ENCODE measurements around the gene MYCBP2.

The MYCBP2 gene

DNA sequence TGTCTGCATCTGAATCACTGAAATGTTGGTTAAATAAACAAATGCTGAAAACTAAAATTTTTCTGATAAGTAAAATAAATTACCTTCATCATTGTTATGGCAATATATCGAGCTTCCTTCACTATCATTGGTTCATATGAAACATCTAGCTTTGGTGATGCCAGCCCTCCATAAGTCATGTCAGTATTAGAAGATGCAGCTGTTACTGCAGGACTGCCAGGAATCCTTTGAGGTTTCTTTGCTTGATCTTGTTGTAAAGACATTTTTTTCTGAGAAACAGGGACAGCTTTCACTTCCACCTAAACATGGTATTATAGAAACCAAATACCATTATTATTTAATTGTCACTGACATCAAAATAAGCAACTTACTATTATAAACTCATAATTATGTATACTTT is 176.2 kb downstream of the MYCBP2 start:
- Histone ChIP-seq H4K91ac (ENCODE audit: low read length) (no peak overlapping the region), H2BK120ac (ENCODE audit: low read depth, low read length) (no peak overlapping the region), H3K4me2 (ENCODE audit: low read length, poor library complexity, severe bottlenecking) (no peak overlapping the region), H3K27me3 (ENCODE audit: control insufficient read depth in 1 of 2, insufficient read depth in 1 of 2, low read length in 2 of 2) (no peaks in the 10 kb centered on the region), H3K14ac (ENCODE audit: low read length in 2 of 2) (no peak overlapping the region), H3K79me1 (replicated peaks; ENCODE audit: low read length, poor library complexity, severe bottlenecking) (peaks cover 1% of the 10 kb centered on the region), H3K27ac (ENCODE audit: low read length, poor library complexity, severe bottlenecking) (no peak overlapping the region), H3K4ac (ENCODE audit: low read depth in 1 of 2, low read length in 2 of 2) (no peak overlapping the region), H3K18ac (ENCODE audit: low read depth in 1 of 2, low read length in 2 of 2) (no peak overlapping the region), H2AFZ (ENCODE audit: low read depth, low read length) (no peak overlapping the region), H3K36me3 (ENCODE audit: control insufficient read depth in 1 of 2, insufficient read depth in 2 of 2, low read depth in 1 of 2, low read length in 2 of 2) (peaks cover 8 to 62% of the 10 kb centered on the region in 2 experiments), H3K9me3 (ENCODE audit: control insufficient read depth, low read length) (no peaks in the 10 kb centered on the region), H2BK12ac (ENCODE audit: low read length in 2 of 2) (no peak overlapping the region), H4K8ac (ENCODE audit: low read length) (no peak overlapping the region), H2BK5ac (ENCODE audit: low read depth, low read length, poor library complexity, severe bottlenecking) (no peak overlapping the region), H2BK15ac (ENCODE audit: low read depth, poor library complexity, severe bottlenecking) (no peak overlapping the region), H3K23ac (ENCODE audit: low read length in 2 of 2) (no peak overlapping the region), H3K4me3 (ENCODE audit: insufficient read depth in 1 of 2, low read depth in 1 of 2, low read length in 2 of 2) (no peak overlapping the region), H3K4me1 (ENCODE audit: control insufficient read depth, insufficient read depth, low read depth, low read length) (no peaks in the 10 kb centered on the region), H3K9ac (ENCODE audit: low read length) (no peak overlapping the region), H2AK5ac (ENCODE audit: low read length, severe bottlenecking) (no peak overlapping the region)
- no peak for DNase-seq
- no CpG with 5 or more reads among the region's 1 CpG for WGBS

- Histone ChIP-seq H3K27me3 (ENCODE audit: control insufficient read depth in 1 of 2, insufficient read depth in 1 of 2, low read length in 2 of 2) (no peaks in the 10 kb centered on the region), H2BK120ac (ENCODE audit: low read depth, low read length) (no peak overlapping the region), H2BK12ac (ENCODE audit: low read length in 2 of 2) (no peak overlapping the region), H3K14ac (ENCODE audit: low read length in 2 of 2) (no peak overlapping the region), H3K36me3 (ENCODE audit: control insufficient read depth in 1 of 2, insufficient read depth in 2 of 2, low read depth in 1 of 2, low read length in 2 of 2) (peaks cover 3 to 91% of the 10 kb centered on the region in 2 experiments), H3K23ac (ENCODE audit: low read length in 2 of 2) (no peak overlapping the region), H2BK5ac (ENCODE audit: low read depth, low read length, poor library complexity, severe bottlenecking) (no peak overlapping the region), H3K9ac (ENCODE audit: low read length) (no peak overlapping the region), H3K4me1 (ENCODE audit: control insufficient read depth, insufficient read depth, low read depth, low read length) (no peaks in the 10 kb centered on the region), H3K9me3 (ENCODE audit: control insufficient read depth, low read length) (no peaks in the 10 kb centered on the region), H4K91ac (ENCODE audit: low read length) (no peak overlapping the region), H2BK15ac (ENCODE audit: low read depth, poor library complexity, severe bottlenecking) (no peak overlapping the region), H2AK5ac (ENCODE audit: low read length, severe bottlenecking) (no peak overlapping the region), H2AFZ (ENCODE audit: low read depth, low read length) (no peak overlapping the region), H3K27ac (ENCODE audit: low read length, poor library complexity, severe bottlenecking) (no peak overlapping the region), H3K4me2 (ENCODE audit: low read length, poor library complexity, severe bottlenecking) (no peak overlapping the region), H4K8ac (ENCODE audit: low read length) (no peak overlapping the region), H3K4me3 (ENCODE audit: insufficient read depth in 1 of 2, low read depth in 1 of 2, low read length in 2 of 2) (no peak overlapping the region), H3K4ac (ENCODE audit: low read depth in 1 of 2, low read length in 2 of 2) (no peak overlapping the region), H3K18ac (ENCODE audit: low read depth in 1 of 2, low read length in 2 of 2) (no peak overlapping the region), H3K79me1 (replicated peaks; ENCODE audit: low read length, poor library complexity, severe bottlenecking) (no peaks in the 10 kb centered on the region)
- no CpG with 5 or more reads among the region's 1 CpG for WGBS
- peak; percentile 7 for DNase-seq
Measured at GRCh38 chr13:77143431-77143830, 183.5 kb downstream of the MYCBP2 start.

GRCh38 chr13:77139306-77139705 is 187.6 kb downstream of the MYCBP2 start:
- Histone ChIP-seq H3K36me3 (ENCODE audit: control insufficient read depth in 1 of 2, insufficient read depth in 2 of 2, low read depth in 1 of 2, low read length in 2 of 2) (peaks cover 3 to 85% of the 10 kb centered on the region in 2 experiments), H2AK5ac (ENCODE audit: low read length, severe bottlenecking) (no peak overlapping the region)

DNA sequence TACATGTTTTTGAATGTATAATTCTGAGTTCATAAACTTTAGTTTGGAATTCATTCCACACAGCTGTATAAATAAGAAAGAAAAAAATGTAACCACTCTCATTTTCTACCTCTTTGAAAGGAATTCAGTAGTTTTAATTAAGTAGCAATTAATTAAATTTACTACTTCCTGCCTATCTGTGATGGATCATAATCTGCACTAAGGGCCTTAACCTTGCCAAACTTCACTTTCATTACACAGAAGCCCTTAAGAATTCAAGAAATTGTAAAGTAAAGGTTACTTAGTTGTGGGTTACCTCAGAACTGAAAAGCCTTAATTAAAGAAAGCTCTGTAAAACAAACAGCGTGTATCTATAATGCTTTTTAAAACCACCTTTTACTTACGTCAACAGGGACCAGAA is 188.1 kb downstream of the MYCBP2 start:
- Histone ChIP-seq H3K9ac (ENCODE audit: low read length) (no peak overlapping the region), H3K9me3 (ENCODE audit: control insufficient read depth, low read length) (no peaks in the 10 kb centered on the region), H3K4me2 (ENCODE audit: low read length, poor library complexity, severe bottlenecking) (no peak overlapping the region), H2BK5ac (ENCODE audit: low read depth, low read length, poor library complexity, severe bottlenecking) (no peak overlapping the region), H3K4me3 (ENCODE audit: insufficient read depth in 1 of 2, low read depth in 1 of 2, low read length in 2 of 2) (no peak overlapping the region), H3K79me1 (replicated peaks; ENCODE audit: low read length, poor library complexity, severe bottlenecking) (no peaks in the 10 kb centered on the region), H2AFZ (ENCODE audit: low read depth, low read length) (no peak overlapping the region), H3K27me3 (ENCODE audit: control insufficient read depth in 1 of 2, insufficient read depth in 1 of 2, low read length in 2 of 2) (no peaks in the 10 kb centered on the region), H3K14ac (ENCODE audit: low read length in 2 of 2) (no peak overlapping the region), H3K18ac (ENCODE audit: low read depth in 1 of 2, low read length in 2 of 2) (no peak overlapping the region), H2BK12ac (ENCODE audit: low read length in 2 of 2) (no peak overlapping the region), H2BK15ac (ENCODE audit: low read depth, poor library complexity, severe bottlenecking) (no peak overlapping the region), H4K8ac (ENCODE audit: low read length) (no peak overlapping the region), H3K36me3 (ENCODE audit: control insufficient read depth in 1 of 2, insufficient read depth in 2 of 2, low read depth in 1 of 2, low read length in 2 of 2) (peaks cover 3 to 85% of the 10 kb centered on the region in 2 experiments), H2BK120ac (ENCODE audit: low read depth, low read length) (no peak overlapping the region), H3K27ac (ENCODE audit: low read length, poor library complexity, severe bottlenecking) (no peak overlapping the region), H4K91ac (ENCODE audit: low read length) (no peak overlapping the region), H3K4me1 (ENCODE audit: control insufficient read depth, insufficient read depth, low read depth, low read length) (no peaks in the 10 kb centered on the region), H3K23ac (ENCODE audit: low read length in 2 of 2) (no peak overlapping the region), H2AK5ac (ENCODE audit: low read length, severe bottlenecking) (no peak overlapping the region), H3K4ac (ENCODE audit: low read depth in 1 of 2, low read length in 2 of 2) (no peak overlapping the region)
- no peak for DNase-seq
- 97% methylated on average over 2 of the region's 2 CpGs for WGBS

More at GRCh38 chr13:77139306-77139705, 187.6 kb downstream of the MYCBP2 start:
- Histone ChIP-seq H2AFZ (ENCODE audit: low read depth, low read length) (no peak overlapping the region), H4K8ac (ENCODE audit: low read length) (no peak overlapping the region), H3K27me3 (ENCODE audit: control insufficient read depth in 1 of 2, insufficient read depth in 1 of 2, low read length in 2 of 2) (no peaks in the 10 kb centered on the region), H3K9me3 (ENCODE audit: control insufficient read depth, low read length) (no peaks in the 10 kb centered on the region), H3K4me3 (ENCODE audit: insufficient read depth in 1 of 2, low read depth in 1 of 2, low read length in 2 of 2) (no peak overlapping the region), H3K14ac (ENCODE audit: low read length in 2 of 2) (no peak overlapping the region), H3K27ac (ENCODE audit: low read length, poor library complexity, severe bottlenecking) (no peak overlapping the region), H3K4me1 (ENCODE audit: control insufficient read depth, insufficient read depth, low read depth, low read length) (no peaks in the 10 kb centered on the region), H3K9ac (ENCODE audit: low read length) (no peak overlapping the region), H4K91ac (ENCODE audit: low read length) (no peak overlapping the region), H3K18ac (ENCODE audit: low read depth in 1 of 2, low read length in 2 of 2) (no peak overlapping the region), H2BK120ac (ENCODE audit: low read depth, low read length) (no peak overlapping the region), H3K4me2 (ENCODE audit: low read length, poor library complexity, severe bottlenecking) (no peak overlapping the region), H3K79me1 (replicated peaks; ENCODE audit: low read length, poor library complexity, severe bottlenecking) (no peaks in the 10 kb centered on the region), H2BK5ac (ENCODE audit: low read depth, low read length, poor library complexity, severe bottlenecking) (no peak overlapping the region), H3K23ac (ENCODE audit: low read length in 2 of 2) (no peak overlapping the region), H3K4ac (ENCODE audit: low read depth in 1 of 2, low read length in 2 of 2) (no peak overlapping the region), H2BK12ac (ENCODE audit: low read length in 2 of 2) (no peak overlapping the region), H2BK15ac (ENCODE audit: low read depth, poor library complexity, severe bottlenecking) (no peak overlapping the region)
- DNase-seq: no peak
